ENCODE measurements around the gene SH3RF1.

Gene SH3RF1

GRCh38 chr4:169098532-169098931 is 172.2 kb downstream of the SH3RF1 start:
- peak; percentile 80 for DNase-seq

GRCh38 chr4:169098054-169098497 is 172.7 kb downstream of the SH3RF1 start:
- DNase-seq = no peak

DNA sequence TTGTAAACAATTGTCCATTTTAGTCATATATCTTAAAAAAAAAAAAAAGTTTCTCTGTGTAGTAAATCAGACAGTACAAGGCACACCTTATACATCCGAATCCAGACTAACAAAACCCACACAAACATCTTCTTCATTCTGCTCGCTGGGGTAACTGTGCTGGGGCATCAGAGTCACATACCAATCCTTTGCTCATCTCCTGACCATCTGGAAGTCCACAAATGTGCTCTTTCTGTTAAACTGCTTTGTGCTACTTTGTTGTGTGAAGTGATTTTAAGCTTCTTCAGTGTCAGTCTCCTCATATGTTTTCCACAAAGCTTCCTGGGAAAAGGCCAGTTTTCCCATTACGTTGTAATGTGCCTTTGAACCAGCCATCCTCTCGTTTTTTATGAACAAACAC is 174.5 kb downstream of the SH3RF1 start:
- DNase-seq = no peak

DNA sequence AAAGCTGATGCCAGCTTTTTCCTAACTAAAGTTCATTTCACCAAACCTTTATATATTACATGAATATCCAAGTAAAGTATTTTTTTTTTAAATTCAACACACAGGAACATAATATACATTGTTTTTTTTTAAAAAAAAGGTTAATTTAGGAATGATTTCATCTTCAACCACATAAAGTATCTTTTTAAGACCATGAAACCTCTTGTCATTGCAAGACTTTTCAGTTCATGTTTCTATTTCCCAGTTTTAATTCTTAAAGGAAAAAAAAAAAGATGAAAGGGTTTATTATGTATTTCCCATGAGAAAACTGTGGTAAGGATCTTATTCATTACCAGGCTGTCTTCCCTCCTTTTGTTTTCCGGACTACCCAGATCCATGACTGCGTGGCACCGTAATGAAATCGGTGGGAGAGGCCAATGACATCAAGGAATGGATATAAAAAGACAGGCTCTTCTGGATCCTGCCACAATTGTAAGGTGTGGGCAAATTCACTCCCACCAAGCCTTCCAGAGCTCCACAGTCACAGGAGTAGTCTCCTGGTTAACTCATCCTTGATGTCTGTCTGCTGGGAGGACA is 176.0 kb downstream of the SH3RF1 start:
- DNase-seq = no peak

- DNase-seq = no peak
Observed at GRCh38 chr4:169092889-169093522, 177.8 kb downstream of the SH3RF1 start.

GRCh38 chr4:169090484-169091215 is 180.1 kb downstream of the SH3RF1 start:
- no peak for DNase-seq

DNA sequence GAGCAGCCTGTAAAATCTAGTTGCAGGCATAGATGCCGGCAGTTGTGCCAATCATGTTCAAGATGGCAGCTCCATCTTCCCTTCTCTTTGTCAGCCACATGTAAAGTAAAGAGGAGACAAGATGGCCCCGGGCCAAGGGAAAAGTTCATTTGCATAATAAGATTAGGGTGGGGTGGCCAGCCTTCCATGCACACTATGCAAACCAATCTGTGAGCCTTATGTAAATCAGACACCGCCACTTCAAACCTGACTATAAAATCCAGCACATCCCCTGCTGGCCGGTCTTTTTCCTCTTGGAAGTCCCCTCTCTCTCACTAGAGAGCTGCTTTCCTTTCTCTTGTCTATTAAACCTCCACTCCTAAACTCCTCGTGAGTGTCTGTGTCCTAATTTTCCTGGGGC is 181.8 kb downstream of the SH3RF1 start:
- DNase-seq = no peak

GRCh38 chr4:169084954-169085353 is 185.8 kb downstream of the SH3RF1 start:
- no peak for DNase-seq

- no peak for DNase-seq
Observed at GRCh38 chr4:169080981-169081380, 189.8 kb downstream of the SH3RF1 start.

DNA sequence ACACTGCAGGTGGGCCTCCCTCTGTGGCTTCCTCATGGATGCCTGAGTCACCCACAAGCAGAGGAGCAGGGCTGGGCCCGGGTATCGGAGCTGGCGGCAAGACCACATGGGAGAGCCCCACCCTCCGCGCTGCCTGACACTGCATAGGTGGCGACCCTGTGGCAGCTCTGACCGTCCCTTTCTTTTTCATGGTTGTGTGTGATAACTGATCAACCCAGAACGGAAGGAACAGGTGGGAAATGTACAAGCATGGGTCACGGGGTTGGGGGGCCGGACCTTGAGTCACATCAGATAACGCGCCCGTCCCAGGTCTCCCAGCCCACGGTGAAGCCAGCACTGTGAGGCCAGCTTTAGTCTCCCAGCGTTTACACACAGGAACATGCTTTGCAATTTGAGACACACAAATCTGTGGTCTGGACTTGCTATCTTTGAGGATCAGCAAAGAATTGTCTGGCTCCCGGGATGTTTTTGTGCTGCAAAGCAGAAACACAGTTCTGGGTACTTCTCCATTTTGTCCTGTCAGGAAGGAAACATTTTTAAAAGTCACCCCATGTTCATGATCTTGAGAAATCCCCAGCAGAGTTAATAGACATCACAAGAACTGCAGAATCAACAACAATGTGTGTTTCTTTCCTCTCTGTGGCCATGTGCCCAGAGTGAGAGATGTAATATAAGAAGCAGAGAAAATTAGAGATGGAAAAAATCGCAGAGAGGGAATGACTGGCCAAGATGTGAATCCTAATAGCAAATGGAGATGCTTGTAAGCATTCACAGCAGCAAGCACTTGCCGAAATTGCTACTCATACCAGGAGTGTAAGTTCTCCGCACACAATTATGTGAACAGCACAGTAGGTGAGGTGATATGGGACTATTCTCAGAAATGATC is 190.6 kb downstream of the SH3RF1 start:
- peak; percentile 68 for DNase-seq

- no peak for DNase-seq
Observed at GRCh38 chr4:169074117-169074516, 196.6 kb downstream of the SH3RF1 start.

DNA sequence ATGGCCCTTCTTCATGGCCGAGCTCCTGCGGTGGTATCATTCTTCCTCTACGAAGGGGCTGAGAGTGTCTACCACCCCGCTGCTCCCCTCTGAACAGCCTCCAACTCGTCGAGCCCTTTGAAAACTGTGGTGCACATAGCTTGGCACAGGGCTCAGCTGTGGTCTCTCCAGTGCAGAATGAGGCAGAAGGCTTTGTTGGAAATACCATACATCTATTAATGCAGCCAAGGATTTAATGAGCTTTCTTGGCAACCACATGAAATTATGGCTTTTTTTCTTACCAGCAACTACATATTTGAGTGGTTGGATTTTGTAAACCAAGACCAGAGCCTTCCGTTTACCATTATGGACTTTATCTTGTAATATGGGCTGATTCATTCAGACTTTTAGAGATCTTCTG is 199.0 kb downstream of the SH3RF1 start:
- DNase-seq = no peak

DNA sequence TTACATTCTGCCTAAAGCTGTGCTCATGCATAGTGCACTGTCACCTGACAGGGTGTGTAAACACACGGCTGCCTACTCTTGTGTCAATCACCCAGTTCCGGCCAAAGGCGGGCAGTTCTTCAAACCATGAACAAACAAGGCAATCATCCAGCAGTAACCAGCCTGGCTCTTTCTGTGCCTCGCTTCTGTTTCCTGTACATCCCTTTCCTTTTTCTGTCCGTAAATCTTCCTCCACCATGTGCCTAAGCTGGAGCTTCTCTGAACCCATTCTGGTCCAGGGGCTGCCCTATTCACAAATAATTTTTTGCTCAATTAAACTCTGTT is 199.9 kb downstream of the SH3RF1 start:
- no peak for DNase-seq

DNA sequence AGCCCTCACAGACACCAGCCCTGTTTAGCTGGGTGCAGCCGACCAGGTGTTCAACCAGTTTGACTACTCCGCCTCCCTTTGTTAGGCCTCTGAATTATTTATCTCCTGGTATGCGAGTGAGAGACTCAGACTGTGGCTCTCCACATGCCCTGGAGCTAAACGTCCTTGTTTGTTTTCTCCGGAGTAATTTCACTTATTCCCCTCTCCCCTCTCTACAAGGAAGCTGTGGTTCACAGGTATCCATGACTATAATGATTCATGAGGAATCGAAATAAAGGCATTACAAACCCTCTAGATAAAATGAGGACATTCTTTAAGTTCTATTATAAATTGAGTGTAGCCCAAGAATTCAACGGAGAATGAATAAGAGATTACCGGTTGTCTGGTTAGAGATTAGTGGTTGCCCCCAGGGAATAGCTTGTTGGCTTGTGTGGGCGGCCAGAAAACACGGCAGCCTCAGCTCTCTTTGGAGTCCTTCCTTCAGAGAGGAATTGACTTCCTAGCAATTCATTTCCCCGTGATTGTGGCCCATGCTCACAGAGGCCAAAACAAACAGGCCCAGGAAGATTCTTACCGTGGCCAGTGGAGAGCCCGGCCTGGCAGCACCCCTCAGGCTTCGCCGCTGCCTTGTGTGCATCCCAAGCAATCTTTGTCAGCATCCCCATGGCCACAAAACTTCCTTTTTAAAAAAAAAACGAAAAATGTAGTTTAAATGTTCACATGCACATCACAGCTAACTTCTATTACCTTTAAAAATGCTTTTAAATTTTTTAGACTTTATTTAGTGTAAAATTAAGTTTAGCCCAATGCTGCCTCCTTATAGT is 200.5 kb downstream of the SH3RF1 start:
- DNase-seq = no peak

DNA sequence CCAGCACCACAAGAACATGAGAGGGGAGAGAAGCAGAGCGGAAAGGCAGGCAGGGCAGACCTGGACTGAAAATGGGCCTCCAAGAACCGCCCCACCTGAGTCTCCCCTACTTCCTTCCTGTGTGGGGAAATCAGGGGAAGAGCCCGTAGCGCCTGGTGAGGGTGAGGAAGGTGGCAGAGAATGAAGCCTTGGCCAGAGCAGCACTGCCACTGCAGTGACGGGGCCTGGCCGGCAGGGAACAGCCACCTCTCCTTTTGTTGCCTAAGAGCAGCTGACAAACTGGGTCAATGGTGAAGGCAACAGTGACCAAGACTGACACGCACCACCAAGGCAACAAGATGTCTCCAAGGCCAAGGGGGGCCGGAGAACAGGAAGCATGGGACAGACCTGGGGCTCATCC is 202.3 kb downstream of the SH3RF1 start:
- DNase-seq = peak; percentile 15

- DNase-seq = no peak
Observed at GRCh38 chr4:169066934-169067333, 203.8 kb downstream of the SH3RF1 start.

- DNase-seq = no peak
Observed at GRCh38 chr4:169064296-169064695, 206.5 kb downstream of the SH3RF1 start.

DNA sequence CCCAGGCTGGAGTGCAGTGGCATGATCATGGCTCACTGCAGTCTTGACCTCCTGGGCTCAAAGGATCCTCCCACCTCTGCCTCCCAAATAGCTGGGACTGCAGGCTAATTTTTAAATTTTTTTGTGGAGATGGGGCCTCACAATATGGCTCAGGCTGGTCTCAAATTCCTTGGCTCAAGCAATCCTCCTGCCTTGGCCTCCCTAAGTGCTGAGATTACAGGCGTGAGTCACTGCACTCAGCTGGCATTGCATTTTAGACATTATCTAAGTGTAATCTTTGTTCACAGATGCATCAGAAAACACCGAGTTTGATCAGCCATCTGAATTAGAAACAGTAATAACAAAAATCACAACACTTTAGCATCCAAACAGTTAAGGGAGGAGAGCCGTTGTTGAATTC is 207.3 kb downstream of the SH3RF1 start:
- no peak for DNase-seq

GRCh38 chr4:169062897-169063244 is 207.9 kb downstream of the SH3RF1 start:
- peak; percentile 38 for DNase-seq

- no peak for DNase-seq
Observed at GRCh38 chr4:169061386-169061785, 209.4 kb downstream of the SH3RF1 start.

DNA sequence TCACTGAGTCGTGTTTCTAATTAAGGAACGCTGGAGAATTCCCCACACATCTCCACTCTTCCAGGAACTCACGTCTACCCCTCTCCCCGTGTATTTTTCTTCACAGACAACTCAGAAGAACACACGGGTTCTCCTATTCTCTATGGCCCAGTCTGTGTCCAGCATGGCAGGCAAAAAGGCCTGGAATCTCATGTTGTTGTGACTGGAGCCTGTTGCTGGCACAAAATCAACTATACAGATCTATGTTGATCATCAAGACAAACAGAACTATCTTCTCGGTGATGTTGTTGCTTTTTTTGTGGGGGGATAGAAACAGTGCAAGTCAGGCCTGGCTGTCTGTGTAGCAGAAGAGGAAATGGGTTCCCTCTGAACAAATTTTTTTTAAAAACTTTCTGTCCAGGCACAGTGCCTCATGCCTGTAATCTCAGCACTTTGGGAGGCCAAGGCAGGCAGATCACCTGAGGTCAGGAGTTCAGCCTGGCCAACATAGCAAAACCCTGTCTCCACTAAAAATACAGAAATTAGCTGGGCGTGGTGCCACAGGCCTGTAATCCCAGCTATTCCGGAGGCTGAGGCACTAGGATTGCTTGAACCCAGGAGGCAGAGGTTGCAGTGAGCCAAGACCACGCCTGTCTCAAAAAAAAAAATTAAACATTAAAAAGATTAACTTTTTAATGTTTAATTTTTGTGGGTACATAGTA is 210.2 kb downstream of the SH3RF1 start:
- no peak for DNase-seq

Measured in hematopoietic multipotent progenitor cell treated with erythropoietin and hydrocortisone succinate and interleukin-3 and kit ligand, for 6 days (in vitro differentiated cells).